ENCODE results near the gene KDSR. TPM values are rescaled to one million over a fixed set of nuclear protein-coding genes. Genes with fewer than 3 reads are reported as not detected.

The KDSR gene
- total and polyA plus RNA-seq, 9 of the 15 experiments (the other 6 are each of a cell fraction or from before 2014, with no cell fraction given), result 4.0 to 24.7 (median 12.4) TPM

- 90% methylated on average over 3 of the region's 3 CpGs for WGBS (ENCODE audit: insufficient coverage, low coverage, missing lambda C conversion rate)
- in situ Hi-C loops (cut with MboI), result no loop called here
- Histone ChIP-seq H3K27me3 (ENCODE audit: control insufficient read depth in 2 of 2, insufficient read depth in 2 of 2, low read length in 2 of 2) (no peaks in the 10 kb centered on the region), H3K9ac (ENCODE audit: insufficient read depth in 1 of 2, low read depth in 2 of 2, low read length in 2 of 2) (no peak overlapping the region), H2AFZ (ENCODE audit: low read depth, low read length) (no peak overlapping the region), H3K4me3 (no peak overlapping the region), H3K27ac (ENCODE audit: extremely low read depth, low read depth, low read length) (no peak overlapping the region), H3K36me3 (ENCODE audit: control insufficient read depth, insufficient read depth, low read length) (peaks cover 44% of the 10 kb centered on the region; the same call in 2 of the 3 replicates), H3K9me1 (ENCODE audit: control insufficient read depth, insufficient read depth, low read length) (no peaks in the 10 kb centered on the region), H3K9me3 (replicated peaks; ENCODE audit: control insufficient read depth, insufficient read depth, low read depth, low read length) (no peaks in the 10 kb centered on the region), H3K4me2 (ENCODE audit: insufficient read depth, low read length) (no peak overlapping the region), H3K79me2 (ENCODE audit: control insufficient read depth, insufficient read depth, low read length) (no peaks in the 10 kb centered on the region), H4K20me1 (replicated peaks; ENCODE audit: control insufficient read depth, insufficient read depth, low read length) (no peaks in the 10 kb centered on the region), H3K4me1 (replicated peaks in 1 of 2; ENCODE audit: control insufficient read depth in 2 of 2, insufficient read depth in 2 of 2, low read length in 2 of 2) (no peaks in the 10 kb centered on the region)
- CTCF ChIA-PET (ENCODE audit: low intra/inter-chr PET ratio), result no interaction called here
- ATAC-seq (no peak), DNase-seq (ENCODE audit: extremely low read depth in 1 of 4, low spot score in 3 of 4) (no peak), FAIRE-seq (no peak)
- no TSS peak for BruUV-seq (replicated peaks)
- intact Hi-C loops (cut with micrococcal nuclease), result no loop called here
- TF ChIP-seq NONO (IDR thresholded peaks at IDR 0.05; ENCODE audit: low read depth in 2 of 2, low read length in 1 of 2) (no peak), SMC3 (conservative IDR thresholded peaks at IDR 0.05; ENCODE audit: insufficient read depth, low read depth, low read length) (no peak), ZBTB5 (IDR thresholded peaks at IDR 0.05) (no peak), SRSF1 (IDR thresholded peaks at IDR 0.05; ENCODE audit: low read depth, low read length) (no peak), PHB (CRISPR knock-in tag; IDR thresholded peaks at IDR 0.05) (no peak), ELF4 (CRISPR knock-in tag; IDR thresholded peaks at IDR 0.05) (no peak), MEIS2 (IDR thresholded peaks at IDR 0.05; ENCODE audit: partially characterized antibody) (no peak), ZNF584 (CRISPR knock-in tag; IDR thresholded peaks at IDR 0.05; ENCODE audit: low read depth) (no peak), ZNF140 (CRISPR knock-in tag; IDR thresholded peaks at IDR 0.05) (no peak), PHF20 (IDR thresholded peaks at IDR 0.05; ENCODE audit: partially characterized antibody) (no peak), ZNF121 (CRISPR knock-in tag; conservative IDR thresholded peaks at IDR 0.05) (no peak), E2F6 (IDR thresholded peaks at IDR 0.05; ENCODE audit: borderline replicate concordance in 1 of 2, extremely low read depth in 1 of 2, insufficient read depth in 1 of 2, insufficient read length in 1 of 2, low read depth in 1 of 2, low read length in 1 of 2, poor library complexity in 1 of 2, severe bottlenecking in 1 of 2) (no peak), KAT7 (CRISPR knock-in tag; IDR thresholded peaks at IDR 0.05; ENCODE audit: borderline replicate concordance) (no peak), SETDB1 (IDR thresholded peaks at IDR 0.05; ENCODE audit: low read length) (no peak), CHD1 (IDR thresholded peaks at IDR 0.05; ENCODE audit: low read length) (no peak)
- TF ChIP-seq, protein P1, sequence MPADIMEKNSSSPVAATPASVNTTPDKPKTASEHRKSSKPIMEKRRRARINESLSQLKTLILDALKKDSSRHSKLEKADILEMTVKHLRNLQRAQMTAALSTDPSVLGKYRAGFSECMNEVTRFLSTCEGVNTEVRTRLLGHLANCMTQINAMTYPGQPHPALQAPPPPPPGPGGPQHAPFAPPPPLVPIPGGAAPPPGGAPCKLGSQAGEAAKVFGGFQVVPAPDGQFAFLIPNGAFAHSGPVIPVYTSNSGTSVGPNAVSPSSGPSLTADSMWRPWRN (IDR thresholded peaks at IDR 0.05; ENCODE audit: low read depth), result no peak
- TF ChIP-seq, protein P2, sequence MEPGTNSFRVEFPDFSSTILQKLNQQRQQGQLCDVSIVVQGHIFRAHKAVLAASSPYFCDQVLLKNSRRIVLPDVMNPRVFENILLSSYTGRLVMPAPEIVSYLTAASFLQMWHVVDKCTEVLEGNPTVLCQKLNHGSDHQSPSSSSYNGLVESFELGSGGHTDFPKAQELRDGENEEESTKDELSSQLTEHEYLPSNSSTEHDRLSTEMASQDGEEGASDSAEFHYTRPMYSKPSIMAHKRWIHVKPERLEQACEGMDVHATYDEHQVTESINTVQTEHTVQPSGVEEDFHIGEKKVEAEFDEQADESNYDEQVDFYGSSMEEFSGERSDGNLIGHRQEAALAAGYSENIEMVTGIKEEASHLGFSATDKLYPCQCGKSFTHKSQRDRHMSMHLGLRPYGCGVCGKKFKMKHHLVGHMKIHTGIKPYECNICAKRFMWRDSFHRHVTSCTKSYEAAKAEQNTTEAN (CRISPR knock-in tag; IDR thresholded peaks at IDR 0.05), result no peak
- POLR2A ChIA-PET, result interaction anchor here (0.6 to 1.5 kb wide), 4 partner anchors 14 to 843 kb away, joined by 3 to 5 read pairs (median 4); partner anchors contain the start of gene VPS4B
Measured at GRCh38 chr18:63394954-63395353, 27.9 kb upstream of the KDSR start.
